Natural killer cell (primary cell): ENCODE measurements around the gene DOCK6. TPM values are rescaled to one million over a fixed set of nuclear protein-coding genes. Genes with fewer than 3 reads are reported as not detected.

Source experiments
- ATAC-seq, 3 donors: fragments of 150-1000 bp in 2 of 3; fragments of 200-7000 bp in 1 of 3; cut with Tn5 transposase; 1 replicate in 1 of 3; 2 replicates in 2 of 3; pipeline ENCODE4 v1.10.0; 2021; ENCODE audit warnings: mild to moderate bottlenecking in 2 of 3, moderate library complexity in 2 of 3
- DNase-seq, 2 donors: peaks; one replicate each; pipeline versions ENCODE4 v3.0.0 to v3.0.0-alpha.2; 2013 to 2021; ENCODE audit warnings: mixed read lengths in 1 of 2
- H3K27ac ChIP-seq: one replicate; pipeline ENCODE4 v1.5.1; 2013; ENCODE audit warnings: mild to moderate bottlenecking, low read length
- H3K27me3 ChIP-seq: one replicate; pipeline ENCODE4 v1.6.1; 2013; ENCODE audit warnings: low read length; ENCODE audit not compliant: control insufficient read depth, insufficient read depth
- H3K36me3 ChIP-seq: one replicate; pipeline ENCODE4 v1.6.1; 2013; ENCODE audit warnings: low read length; ENCODE audit not compliant: control insufficient read depth, insufficient read depth
- H3K4me1 ChIP-seq: one replicate; pipeline ENCODE4 v1.6.1; 2013; ENCODE audit warnings: low read length; ENCODE audit not compliant: control insufficient read depth, insufficient read depth
- H3K4me3 ChIP-seq: one replicate; pipeline ENCODE4 v1.5.1; 2013; ENCODE audit warnings: low read length
- H3K9me3 ChIP-seq: one replicate; pipeline ENCODE4 v1.6.1; 2013; ENCODE audit warnings: low read length; ENCODE audit not compliant: control insufficient read depth, insufficient read depth
- H3K27ac Mint-ChIP-seq, 2 donors: one replicate each; pipeline ENCODE4 v1.8.0; 2022; ENCODE audit warnings: mild to moderate bottlenecking in 2 of 2, mixed read lengths in 2 of 2, moderate library complexity in 1 of 2
- H3K27me3 Mint-ChIP-seq, 2 donors: one replicate each; pipeline ENCODE4 v1.8.0; 2022; ENCODE audit warnings: low read depth in 2 of 2, mixed read lengths in 2 of 2
- H3K36me3 Mint-ChIP-seq: one replicate; pipeline ENCODE4 v1.8.0; 2022; ENCODE audit warnings: mixed read lengths
- H3K4me1 Mint-ChIP-seq, 2 donors: one replicate each; pipeline ENCODE4 v1.8.0; 2022; ENCODE audit warnings: mixed read lengths in 2 of 2
- H3K4me3 Mint-ChIP-seq: one replicate; pipeline ENCODE4 v1.8.0; 2022; ENCODE audit warnings: mild to moderate bottlenecking, moderate library complexity, mixed read lengths
- H3K9me3 Mint-ChIP-seq, 2 donors: one replicate each; pipeline ENCODE4 v1.8.0; 2022; ENCODE audit warnings: mixed read lengths in 2 of 2
- CTCF ChIP-seq: fragments of 200-600 bp; IDR thresholded peaks from one replicate; pipeline ENCODE4 v1.8.0; 2022; ENCODE audit warnings: antibody characterized with exemption
- WGBS: methylation state at CpG from one replicate; pipeline ENCODE4 v1.1.7; 2013; ENCODE audit warnings: missing lambda C conversion rate; ENCODE audit not compliant: insufficient coverage; 5-methylcytosine and 5-hydroxymethylcytosine counted together
- intact Hi-C: fragments of 100-400 bp; cut with micrococcal nuclease; formaldehyde crosslinking; loops from one replicate; pipeline ENCODE4 v1.14.2; 2022
- total RNA-seq, 4 donors: library from RNA; stranded (reverse); fragments of 120-200 nt in 1 of 4; gene quantifications; one replicate each; pipeline versions ENCODE4 v1.2.3 to v1.2.4, GENCODE V29; 2013 to 2022

The DOCK6 gene
- total RNA-seq, 3 donors from 2014 or later (not counting 1 experiment from before 2014, with no cell fraction given) = 0.82 to 2.3 (median 0.86) TPM

- no peak for TF ChIP-seq CTCF
- Histone ChIP-seq H3K36me3 (no peaks in the 10 kb centered on the region), H3K27ac (no peak overlapping the region), H3K27me3 (peaks cover 23% of the 10 kb centered on the region), H3K4me1 (peaks cover 4% of the 10 kb centered on the region), H3K4me3 (no peak overlapping the region), H3K9me3 (no peaks in the 10 kb centered on the region)
- no peaks in the 10 kb centered on the region for H3K36me3 Mint-ChIP-seq
- peaks cover 22 to 47% of the 10 kb centered on the region in 2 donors for H3K27me3 Mint-ChIP-seq
- intact Hi-C loops = no loop called here
- H3K4me1 Mint-ChIP-seq = no peaks in the 10 kb centered on the region
- no peak overlapping the region for H3K4me3 Mint-ChIP-seq
- H3K9me3 Mint-ChIP-seq = no peaks in the 10 kb centered on the region
- 89% methylated on average over 10 of the region's 10 CpGs for WGBS
- ATAC-seq (no peak), DNase-seq (no peak)
- H3K27ac Mint-ChIP-seq = no peak overlapping the region
Measured at GRCh38 chr19:11267316-11268085, 5.2 kb upstream of the DOCK6 start.

GRCh38 chr19:11265785-11266236 lies 3.5 kb upstream of the DOCK6 start:
- Mint-ChIP-seq H3K27me3 (peaks cover 23 to 47% of the 10 kb centered on the region in 2 donors), H3K4me1 (no peaks in the 10 kb centered on the region), H3K4me3 (no peak overlapping the region), H3K27ac (no peak overlapping the region), H3K9me3 (no peaks in the 10 kb centered on the region), H3K36me3 (no peaks in the 10 kb centered on the region)
- no peaks in the 10 kb centered on the region for H3K36me3 ChIP-seq
- no peak overlapping the region for H3K4me3 ChIP-seq
- intact Hi-C loops = no loop called here
- peaks cover 28% of the 10 kb centered on the region for H3K27me3 ChIP-seq
- 76% methylated on average over 11 of the region's 11 CpGs for WGBS
- no peak overlapping the region for H3K27ac ChIP-seq
- DNase-seq (no peak), ATAC-seq (no peak)
- H3K9me3 ChIP-seq = no peaks in the 10 kb centered on the region
- H3K4me1 ChIP-seq = peaks cover 10% of the 10 kb centered on the region
- no peak for TF ChIP-seq CTCF

GRCh38 chr19:11265177-11265784 lies 3.0 kb upstream of the DOCK6 start:
- ATAC-seq (no peak), DNase-seq (no peak)
- Mint-ChIP-seq H3K27ac (no peak overlapping the region), H3K27me3 (peaks cover 25 to 47% of the 10 kb centered on the region in 2 donors), H3K9me3 (no peaks in the 10 kb centered on the region), H3K36me3 (no peaks in the 10 kb centered on the region), H3K4me3 (peak overlapping the region; percentile 49), H3K4me1 (no peaks in the 10 kb centered on the region)
- no peak for TF ChIP-seq CTCF
- Histone ChIP-seq H3K9me3 (no peaks in the 10 kb centered on the region), H3K27ac (no peak overlapping the region), H3K36me3 (no peaks in the 10 kb centered on the region), H3K4me3 (no peak overlapping the region), H3K27me3 (peaks cover 28% of the 10 kb centered on the region), H3K4me1 (peaks cover 10% of the 10 kb centered on the region)
- intact Hi-C loops = no loop called here
- WGBS = 87% methylated on average over 6 of the region's 6 CpGs
